GM12872 (cell line): ENCODE results near the gene NUMBL.

Source experiments
- TF ChIP-seq, protein P1 (sequence below): IDR thresholded peaks from 3 replicates; pipeline ENCODE4 v1.5.1; 2011; ENCODE audit warnings: low read depth, mild to moderate bottlenecking, low read length, moderate library complexity; ENCODE audit not compliant: insufficient read depth

NUMBL gene

DNA sequence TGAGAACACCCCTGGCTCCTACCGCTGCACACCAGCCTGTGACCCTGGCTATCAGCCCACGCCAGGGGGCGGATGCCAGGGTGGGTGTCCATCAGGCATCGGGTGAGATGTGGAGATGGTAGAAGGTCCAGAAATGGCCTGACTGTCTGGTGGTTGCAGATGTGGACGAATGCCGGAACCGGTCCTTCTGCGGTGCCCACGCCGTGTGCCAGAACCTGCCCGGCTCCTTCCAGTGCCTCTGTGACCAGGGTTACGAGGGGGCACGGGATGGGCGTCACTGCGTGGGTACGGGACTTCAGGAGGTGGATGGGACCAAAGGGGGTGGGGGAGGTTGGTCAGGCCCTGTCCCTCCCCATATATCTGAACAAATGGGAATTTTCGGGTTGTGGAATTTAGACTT, 73.5 kb downstream of the NUMBL start:
- TF ChIP-seq, protein P1, sequence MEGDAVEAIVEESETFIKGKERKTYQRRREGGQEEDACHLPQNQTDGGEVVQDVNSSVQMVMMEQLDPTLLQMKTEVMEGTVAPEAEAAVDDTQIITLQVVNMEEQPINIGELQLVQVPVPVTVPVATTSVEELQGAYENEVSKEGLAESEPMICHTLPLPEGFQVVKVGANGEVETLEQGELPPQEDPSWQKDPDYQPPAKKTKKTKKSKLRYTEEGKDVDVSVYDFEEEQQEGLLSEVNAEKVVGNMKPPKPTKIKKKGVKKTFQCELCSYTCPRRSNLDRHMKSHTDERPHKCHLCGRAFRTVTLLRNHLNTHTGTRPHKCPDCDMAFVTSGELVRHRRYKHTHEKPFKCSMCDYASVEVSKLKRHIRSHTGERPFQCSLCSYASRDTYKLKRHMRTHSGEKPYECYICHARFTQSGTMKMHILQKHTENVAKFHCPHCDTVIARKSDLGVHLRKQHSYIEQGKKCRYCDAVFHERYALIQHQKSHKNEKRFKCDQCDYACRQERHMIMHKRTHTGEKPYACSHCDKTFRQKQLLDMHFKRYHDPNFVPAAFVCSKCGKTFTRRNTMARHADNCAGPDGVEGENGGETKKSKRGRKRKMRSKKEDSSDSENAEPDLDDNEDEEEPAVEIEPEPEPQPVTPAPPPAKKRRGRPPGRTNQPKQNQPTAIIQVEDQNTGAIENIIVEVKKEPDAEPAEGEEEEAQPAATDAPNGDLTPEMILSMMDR = no peak

DNA sequence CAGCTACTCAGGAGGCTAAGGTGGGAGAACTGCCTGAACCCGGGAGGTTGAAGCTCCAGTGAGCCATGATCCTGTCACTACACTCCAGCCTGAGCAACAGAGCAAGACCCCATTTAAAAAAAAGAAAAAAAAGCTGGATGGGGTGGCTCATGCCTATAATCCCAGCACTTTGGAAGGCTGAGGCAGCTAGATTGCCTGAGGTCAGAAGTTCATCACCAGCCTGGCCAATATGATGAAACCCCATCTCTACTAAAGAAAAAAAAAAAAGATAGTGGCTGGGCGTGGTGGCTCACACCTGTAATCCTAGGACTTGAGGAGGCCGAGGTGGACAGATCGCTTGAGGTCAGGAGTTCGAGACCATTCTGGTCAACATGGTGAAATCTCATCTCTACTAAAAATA, 74.3 kb downstream of the NUMBL start:
- TF ChIP-seq, protein P1 = no peak
